Natural killer cell (primary cell): Measurements from ENCODE around the gene ATAD5. TPM values are rescaled to one million over a fixed set of nuclear protein-coding genes. Genes with fewer than 3 reads are reported as not detected.

Experiments used
- ATAC-seq, 3 donors: fragments of 150-1000 bp in 2 of 3; fragments of 200-7000 bp in 1 of 3; cut with Tn5 transposase; 1 replicate in 1 of 3; 2 replicates in 2 of 3; pipeline ENCODE4 v1.10.0; 2021; ENCODE audit warnings: mild to moderate bottlenecking in 2 of 3, moderate library complexity in 2 of 3
- DNase-seq, 2 donors: peaks; one replicate each; pipeline versions ENCODE4 v3.0.0 to v3.0.0-alpha.2; 2013 to 2021; ENCODE audit warnings: mixed read lengths in 1 of 2
- H3K27ac ChIP-seq: one replicate; pipeline ENCODE4 v1.5.1; 2013; ENCODE audit warnings: mild to moderate bottlenecking, low read length
- H3K27me3 ChIP-seq: one replicate; pipeline ENCODE4 v1.6.1; 2013; ENCODE audit warnings: low read length; ENCODE audit not compliant: control insufficient read depth, insufficient read depth
- H3K36me3 ChIP-seq: one replicate; pipeline ENCODE4 v1.6.1; 2013; ENCODE audit warnings: low read length; ENCODE audit not compliant: control insufficient read depth, insufficient read depth
- H3K4me1 ChIP-seq: one replicate; pipeline ENCODE4 v1.6.1; 2013; ENCODE audit warnings: low read length; ENCODE audit not compliant: control insufficient read depth, insufficient read depth
- H3K4me3 ChIP-seq: one replicate; pipeline ENCODE4 v1.5.1; 2013; ENCODE audit warnings: low read length
- H3K9me3 ChIP-seq: one replicate; pipeline ENCODE4 v1.6.1; 2013; ENCODE audit warnings: low read length; ENCODE audit not compliant: control insufficient read depth, insufficient read depth
- H3K27ac Mint-ChIP-seq, 2 donors: one replicate each; pipeline ENCODE4 v1.8.0; 2022; ENCODE audit warnings: mild to moderate bottlenecking in 2 of 2, mixed read lengths in 2 of 2, moderate library complexity in 1 of 2
- H3K27me3 Mint-ChIP-seq, 2 donors: one replicate each; pipeline ENCODE4 v1.8.0; 2022; ENCODE audit warnings: low read depth in 2 of 2, mixed read lengths in 2 of 2
- H3K36me3 Mint-ChIP-seq: one replicate; pipeline ENCODE4 v1.8.0; 2022; ENCODE audit warnings: mixed read lengths
- H3K4me1 Mint-ChIP-seq, 2 donors: one replicate each; pipeline ENCODE4 v1.8.0; 2022; ENCODE audit warnings: mixed read lengths in 2 of 2
- H3K4me3 Mint-ChIP-seq: one replicate; pipeline ENCODE4 v1.8.0; 2022; ENCODE audit warnings: mild to moderate bottlenecking, moderate library complexity, mixed read lengths
- H3K9me3 Mint-ChIP-seq, 2 donors: one replicate each; pipeline ENCODE4 v1.8.0; 2022; ENCODE audit warnings: mixed read lengths in 2 of 2
- CTCF ChIP-seq: fragments of 200-600 bp; IDR thresholded peaks from one replicate; pipeline ENCODE4 v1.8.0; 2022; ENCODE audit warnings: antibody characterized with exemption
- WGBS: methylation state at CpG from one replicate; pipeline ENCODE4 v1.1.7; 2013; ENCODE audit warnings: missing lambda C conversion rate; ENCODE audit not compliant: insufficient coverage; 5-methylcytosine and 5-hydroxymethylcytosine counted together
- intact Hi-C: fragments of 100-400 bp; cut with micrococcal nuclease; formaldehyde crosslinking; loops from one replicate; pipeline ENCODE4 v1.14.2; 2022
- total RNA-seq, 4 donors: library from RNA; stranded (reverse); fragments of 120-200 nt in 1 of 4; gene quantifications; one replicate each; pipeline versions ENCODE4 v1.2.3 to v1.2.4, GENCODE V29; 2013 to 2022

Gene ATAD5
- total RNA-seq, 3 donors from 2014 or later (not counting 1 experiment from before 2014, with no cell fraction given): 5.5 to 6.6 (median 5.6) TPM

GRCh38 chr17:30832438-30833124 lies 815 bp downstream of the ATAD5 start:
- no peak for ATAC-seq
- H3K36me3 ChIP-seq: no peaks in the 10 kb centered on the region
- no peak for TF ChIP-seq CTCF
- peaks cover 22 to 26% of the 10 kb centered on the region in 2 donors for H3K4me1 Mint-ChIP-seq
- H3K27me3 Mint-ChIP-seq: no peaks in the 10 kb centered on the region
- WGBS: 6% methylated on average over 15 of the region's 15 CpGs
- H3K4me3 Mint-ChIP-seq: peak overlapping the region; percentile 98
- H3K4me1 ChIP-seq: peaks cover 14% of the 10 kb centered on the region
- H3K36me3 Mint-ChIP-seq: no peaks in the 10 kb centered on the region
- intact Hi-C loops: no loop called here
- peak overlapping the region; percentile 88 for H3K4me3 ChIP-seq
- no peaks in the 10 kb centered on the region for H3K9me3 Mint-ChIP-seq
- no peaks in the 10 kb centered on the region for H3K27me3 ChIP-seq
- H3K27ac ChIP-seq: no peak overlapping the region
- DNase-seq: no peak
- H3K9me3 ChIP-seq: no peaks in the 10 kb centered on the region
- peak overlapping the region; percentile 79 to 91 for H3K27ac Mint-ChIP-seq

GRCh38 chr17:30838202-30838807 lies 6.5 kb downstream of the ATAD5 start:
- intact Hi-C loops: no loop called here
- no peaks in the 10 kb centered on the region for H3K9me3 Mint-ChIP-seq
- no peaks in the 10 kb centered on the region for H3K27me3 Mint-ChIP-seq
- 96% methylated on average over 5 of the region's 5 CpGs for WGBS
- ATAC-seq (no peak), DNase-seq (no peak)
- no peak overlapping the region for H3K27ac ChIP-seq
- no peaks in the 10 kb centered on the region for H3K27me3 ChIP-seq
- H3K4me3 ChIP-seq: no peak overlapping the region
- no peaks in the 10 kb centered on the region for H3K36me3 ChIP-seq
- H3K4me1 ChIP-seq: no peaks in the 10 kb centered on the region
- H3K27ac Mint-ChIP-seq: no peak overlapping the region
- H3K36me3 Mint-ChIP-seq: no peaks in the 10 kb centered on the region
- H3K4me3 Mint-ChIP-seq: no peak overlapping the region
- H3K9me3 ChIP-seq: no peaks in the 10 kb centered on the region
- TF ChIP-seq CTCF: no peak
- H3K4me1 Mint-ChIP-seq: no peaks in the 10 kb centered on the region

GRCh38 chr17:30840771-30841170 lies 9.0 kb downstream of the ATAD5 start:
- H3K27me3 Mint-ChIP-seq: no peaks in the 10 kb centered on the region
- no peaks in the 10 kb centered on the region for H3K4me1 ChIP-seq
- intact Hi-C loops: no loop called here
- H3K4me3 Mint-ChIP-seq: no peak overlapping the region
- WGBS: 88% methylated on average over 7 of the region's 7 CpGs
- H3K27ac ChIP-seq: no peak overlapping the region
- no peak overlapping the region for H3K27ac Mint-ChIP-seq
- no peaks in the 10 kb centered on the region for H3K4me1 Mint-ChIP-seq
- H3K4me3 ChIP-seq: no peak overlapping the region
- H3K9me3 Mint-ChIP-seq: no peaks in the 10 kb centered on the region
- no peak for TF ChIP-seq CTCF
- no peaks in the 10 kb centered on the region for H3K36me3 Mint-ChIP-seq
- H3K27me3 ChIP-seq: no peaks in the 10 kb centered on the region
- no peak for DNase-seq
- H3K36me3 ChIP-seq: no peaks in the 10 kb centered on the region
- H3K9me3 ChIP-seq: no peaks in the 10 kb centered on the region
- ATAC-seq: no peak
